Stimulated activated CD8-positive, alpha-beta memory T cell treated with anti-CD3 and anti-CD28 coated beads, Interleukin-15, amount 100 ng/mL, for 4 hours (primary cell): Measurements from ENCODE around the gene LAMC2.
"Not testable (repeated sequence)": the region's sequence is repeated elsewhere in the genome, so short reads cannot be mapped to it uniquely, and the experiment has no call there.

ENCODE experiments used
- DNase-seq, 2 donors: peaks; one replicate each; pipeline ENCODE4 v3.0.0-alpha.2; 2020; ENCODE audit warnings: low read depth in 2 of 2

Gene LAMC2

DNA sequence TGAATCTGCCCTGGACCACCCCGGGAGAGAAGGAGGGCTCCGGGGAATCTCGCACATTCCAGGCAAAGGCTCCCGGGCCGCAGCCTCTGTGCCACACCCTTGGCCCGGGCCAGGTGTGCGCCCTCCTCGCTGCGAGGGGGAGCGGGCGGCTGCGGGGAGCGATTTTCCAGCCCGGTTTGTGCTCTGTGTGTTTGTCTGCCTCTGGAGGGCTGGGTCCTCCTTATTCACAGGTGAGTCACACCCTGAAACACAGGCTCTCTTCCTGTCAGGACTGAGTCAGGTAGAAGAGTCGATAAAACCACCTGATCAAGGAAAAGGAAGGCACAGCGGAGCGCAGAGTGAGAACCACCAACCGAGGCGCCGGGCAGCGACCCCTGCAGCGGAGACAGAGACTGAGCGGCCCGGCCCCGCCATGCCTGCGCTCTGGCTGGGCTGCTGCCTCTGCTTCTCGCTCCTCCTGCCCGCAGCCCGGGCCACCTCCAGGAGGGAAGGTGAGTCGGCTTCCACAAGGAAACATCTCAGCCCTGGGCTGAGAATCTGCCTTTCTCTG is at the start of gene LAMC2:
Gene LAMC2, plus strand, starts transcription at position 324 of the 550 bp plus-strand sequence. Its CDS starts 89 bp downstream, at position 413.
- no peak for DNase-seq

DNA sequence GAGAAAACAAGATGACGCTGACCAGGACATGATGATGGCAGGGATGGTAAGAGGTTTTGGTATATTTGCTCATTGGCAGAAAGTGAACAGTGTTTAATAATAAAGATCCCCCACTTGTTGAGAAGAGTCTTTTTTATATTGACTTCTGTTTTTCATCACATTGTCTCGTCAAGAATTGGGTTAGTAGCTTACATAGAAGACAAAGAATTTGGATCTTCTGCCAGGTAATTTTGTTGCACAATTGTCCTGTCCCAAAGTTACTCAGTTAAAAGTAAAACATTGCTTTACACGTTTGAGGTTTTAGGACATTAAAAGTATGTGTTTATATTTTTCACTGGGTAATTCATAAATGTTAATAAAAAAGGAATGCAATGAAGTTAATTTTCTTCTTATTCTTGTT is 48.3 kb upstream of the LAMC2 start:
- no peak for DNase-seq

DNA sequence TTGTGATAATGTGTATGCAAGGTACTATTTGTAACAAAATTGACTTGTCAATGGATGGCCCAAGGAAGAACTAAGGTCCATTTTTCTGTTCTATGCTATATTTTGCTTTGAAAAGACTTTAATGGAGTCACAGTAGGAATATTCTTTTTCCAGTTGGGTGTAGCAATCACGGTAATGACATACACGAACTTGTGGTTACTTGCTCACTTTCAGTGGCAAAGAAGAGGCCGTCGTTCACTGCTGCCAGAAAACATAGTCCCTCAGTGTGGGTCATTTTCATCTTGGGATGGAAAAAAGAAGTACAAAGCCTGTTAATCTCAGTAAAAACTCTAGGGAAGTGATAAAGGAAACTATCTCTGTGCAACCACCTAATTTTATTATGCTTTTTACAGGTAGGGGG is 47.8 kb upstream of the LAMC2 start:
- DNase-seq, result no peak

DNA sequence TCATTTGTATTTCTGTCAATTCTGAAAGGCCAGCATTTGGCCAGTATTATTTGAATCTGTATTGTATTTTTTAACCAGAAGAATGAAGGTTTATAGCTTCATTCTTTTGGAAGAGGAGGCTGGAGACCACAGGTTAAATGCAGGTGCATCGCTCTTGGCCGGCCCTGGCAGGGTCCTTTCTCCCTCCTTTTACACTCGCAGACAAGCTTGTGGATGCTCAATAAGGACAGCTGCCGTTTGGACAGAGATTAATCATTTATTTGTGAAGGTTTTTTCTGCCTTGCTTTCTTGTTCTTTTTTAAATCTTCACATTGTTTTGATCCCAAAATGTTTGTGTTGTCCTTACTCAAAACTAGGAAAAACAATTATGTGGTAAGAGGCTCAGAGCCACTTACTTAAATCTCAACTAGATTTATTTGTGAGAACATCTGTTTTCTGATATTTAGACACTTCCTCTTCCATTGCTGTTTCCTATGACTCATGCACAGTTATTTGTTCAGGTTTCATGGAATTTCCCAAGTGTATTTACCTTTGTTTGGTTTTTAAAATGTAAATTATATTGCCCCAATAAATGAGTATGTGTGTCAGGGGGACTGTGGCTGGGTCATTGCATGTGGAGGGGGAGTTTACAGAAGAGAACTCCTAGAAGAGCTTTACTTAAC is 46.7 kb upstream of the LAMC2 start:
- no peak for DNase-seq

DNA sequence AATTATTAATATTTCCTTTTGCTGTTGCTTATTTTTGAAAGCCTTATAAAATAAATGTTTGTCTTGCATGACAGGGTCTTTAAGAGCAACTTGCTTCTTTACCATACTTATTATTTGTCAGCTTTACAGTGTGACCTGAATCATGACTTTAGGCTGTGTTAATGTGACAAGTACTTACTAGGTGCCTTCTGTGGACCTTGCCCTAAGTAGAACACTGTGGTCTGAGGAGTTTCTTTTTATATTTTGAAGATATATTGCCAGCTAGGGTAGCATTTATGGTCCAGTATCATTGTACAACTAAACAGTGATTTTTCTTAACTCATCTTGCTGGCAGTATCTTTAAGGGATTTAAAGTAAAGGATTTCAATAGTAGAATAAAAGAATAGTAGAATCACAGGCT is 45.4 kb upstream of the LAMC2 start:
- DNase-seq, result no peak

DNA sequence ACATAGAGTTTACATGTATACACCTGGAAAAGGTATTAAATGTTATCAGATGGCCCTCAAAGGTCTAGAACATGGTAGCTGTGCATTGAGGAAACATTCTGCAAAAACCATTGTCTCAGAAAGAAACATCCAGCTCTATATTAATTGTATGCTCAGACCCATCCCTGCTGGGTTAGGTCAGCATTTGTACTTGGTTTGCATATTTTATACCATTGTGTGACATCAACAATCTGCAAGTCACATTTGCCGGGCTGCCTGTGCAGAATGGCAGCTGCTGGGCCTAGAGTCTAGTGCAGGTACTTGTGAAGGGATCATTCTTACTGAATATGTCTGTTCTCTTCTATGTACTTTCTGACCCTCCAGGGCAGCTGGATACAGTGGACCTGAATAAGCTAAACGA is 43.9 kb upstream of the LAMC2 start:
- DNase-seq, result no peak

DNA sequence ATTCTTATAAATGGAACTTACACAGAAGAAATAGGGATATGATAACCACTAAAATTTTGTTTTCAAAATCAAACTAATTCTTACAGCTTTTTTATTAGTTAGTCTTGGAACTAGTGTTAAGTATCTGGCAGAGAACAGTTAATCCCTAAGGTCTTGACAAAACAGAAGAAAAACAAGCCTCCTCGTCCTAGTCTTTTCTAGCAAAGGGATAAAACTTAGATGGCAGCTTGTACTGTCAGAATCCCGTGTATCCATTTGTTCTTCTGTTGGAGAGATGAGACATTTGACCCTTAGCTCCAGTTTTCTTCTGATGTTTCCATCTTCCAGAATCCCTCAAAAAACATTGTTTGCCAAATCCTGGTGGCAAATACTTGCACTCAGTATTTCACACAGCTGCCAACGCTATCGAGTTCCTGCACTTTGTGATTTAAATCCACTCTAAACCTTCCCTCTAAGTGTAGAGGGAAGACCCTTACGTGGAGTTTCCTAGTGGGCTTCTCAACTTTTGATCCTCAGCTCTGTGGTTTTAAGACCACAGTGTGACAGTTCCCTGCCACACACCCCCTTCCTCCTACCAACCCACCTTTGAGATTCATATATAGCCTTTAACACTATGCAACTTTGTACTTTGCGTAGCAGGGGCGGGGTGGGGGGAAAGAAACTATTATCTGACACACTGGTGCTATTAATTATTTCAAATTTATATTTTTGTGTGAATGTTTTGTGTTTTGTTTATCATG is 42.3 kb upstream of the LAMC2 start:
- DNase-seq, result no peak

DNA sequence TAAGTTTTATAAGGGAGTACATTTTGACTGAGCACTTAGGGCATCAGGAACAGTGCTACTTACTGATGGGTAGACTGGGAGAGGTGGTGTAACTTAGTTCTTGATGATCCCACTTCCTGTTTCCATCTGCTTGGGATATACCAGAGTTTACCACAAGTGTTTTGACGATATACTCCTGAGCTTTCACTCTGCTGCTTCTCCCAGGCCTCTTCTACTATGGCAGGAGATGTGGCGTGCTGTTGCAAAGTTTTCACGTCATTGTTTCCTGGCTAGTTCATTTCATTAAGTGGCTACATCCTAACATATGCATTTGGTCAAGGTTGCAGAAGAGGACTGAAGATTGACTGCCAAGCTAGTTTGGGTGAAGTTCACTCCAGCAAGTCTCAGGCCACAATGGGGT is 41.3 kb upstream of the LAMC2 start:
- DNase-seq, result no peak

DNA sequence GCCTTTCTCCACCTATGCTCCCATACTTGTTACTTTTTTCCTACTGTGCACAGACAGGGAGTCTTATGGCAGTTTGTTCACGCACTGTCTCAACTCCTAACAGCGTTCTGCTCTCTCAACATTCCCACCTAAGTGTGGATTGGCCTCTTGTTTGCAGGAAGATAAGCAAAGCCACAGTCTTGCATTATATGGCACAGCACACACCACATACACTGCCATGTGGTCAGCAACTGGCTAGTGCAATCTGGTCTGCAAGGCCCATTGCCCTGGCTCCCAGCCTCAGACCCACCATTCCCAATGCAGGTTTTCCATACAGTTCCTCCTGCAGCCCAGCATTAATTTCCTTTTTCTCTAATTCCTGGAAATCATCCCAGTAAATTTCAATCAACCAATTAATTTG is 38.3 kb upstream of the LAMC2 start:
- DNase-seq, result no peak

DNA sequence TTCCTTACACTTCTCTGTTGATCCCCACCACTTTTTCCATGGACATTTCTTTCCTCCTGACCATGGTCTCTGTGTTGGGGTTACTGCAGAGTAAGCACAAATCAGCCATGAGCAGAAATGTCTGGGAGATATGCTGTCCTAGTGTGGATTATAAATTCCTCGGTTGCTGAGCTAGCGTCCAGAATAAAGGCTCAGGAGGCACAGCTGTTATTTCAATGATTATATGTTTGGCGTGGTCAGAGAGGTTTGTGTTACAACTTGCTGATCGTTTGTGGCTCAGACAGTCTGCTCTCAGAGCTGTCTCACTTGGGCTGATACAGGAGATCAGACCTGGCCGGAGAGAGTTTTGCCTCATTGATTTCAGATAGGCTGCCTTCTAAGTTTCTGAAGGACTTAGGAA is 37.5 kb upstream of the LAMC2 start:
- no peak for DNase-seq

DNA sequence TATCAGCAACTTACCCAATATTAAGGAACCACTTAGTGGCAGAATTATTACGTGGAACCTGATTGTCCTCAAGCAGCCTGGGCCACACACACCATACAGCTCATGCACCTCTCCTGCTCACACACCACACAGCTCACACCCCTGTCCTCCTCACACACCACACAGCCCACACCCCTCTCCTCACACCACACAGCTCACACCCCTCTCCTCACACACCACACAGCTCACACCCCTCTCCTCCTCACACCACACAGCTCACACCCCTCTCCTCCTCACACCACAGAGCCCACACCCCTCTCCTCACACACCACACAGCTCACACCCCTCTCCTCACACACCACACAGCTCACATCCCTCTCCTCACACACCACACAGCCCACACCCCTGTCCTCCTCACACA is 36.8 kb upstream of the LAMC2 start:
- DNase-seq, result no peak

DNA sequence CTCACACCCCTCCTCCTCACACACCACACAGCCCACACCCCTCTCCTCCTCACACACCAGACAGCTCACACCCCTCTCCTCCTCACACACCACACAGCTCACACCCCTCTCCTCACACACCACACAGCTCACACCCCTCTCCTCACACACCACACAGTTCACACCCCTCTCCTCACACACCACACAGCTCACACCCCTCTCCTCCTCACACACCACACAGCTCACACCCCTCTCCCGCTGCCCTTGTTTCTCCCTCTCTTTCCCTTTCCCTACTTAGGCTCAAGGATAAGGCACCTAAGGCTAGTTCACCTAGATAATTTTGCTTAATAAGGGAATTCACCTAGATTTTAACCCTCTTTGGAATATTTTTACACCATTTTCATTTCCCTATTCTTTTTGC is 36.0 kb upstream of the LAMC2 start:
- not testable (repeated sequence) for DNase-seq

DNA sequence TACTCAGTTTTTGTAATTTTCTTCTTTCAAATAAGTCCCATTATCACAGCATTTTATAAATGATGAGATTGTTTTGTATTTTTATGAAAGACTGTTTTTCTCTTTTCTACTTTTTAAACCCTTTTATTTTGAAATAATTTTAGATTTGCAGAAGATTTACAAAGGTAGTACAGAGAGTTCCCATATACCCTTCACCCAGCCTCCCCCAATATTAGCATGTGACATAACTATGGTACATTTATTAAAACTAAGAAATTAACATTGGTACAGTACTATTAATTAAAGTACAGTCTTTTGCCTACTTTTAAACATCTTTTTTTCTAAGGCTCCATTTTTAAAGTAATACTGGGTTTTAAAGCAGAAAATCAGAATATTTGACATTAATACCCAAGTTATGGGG is 35.6 kb upstream of the LAMC2 start:
- DNase-seq, result no peak

DNA sequence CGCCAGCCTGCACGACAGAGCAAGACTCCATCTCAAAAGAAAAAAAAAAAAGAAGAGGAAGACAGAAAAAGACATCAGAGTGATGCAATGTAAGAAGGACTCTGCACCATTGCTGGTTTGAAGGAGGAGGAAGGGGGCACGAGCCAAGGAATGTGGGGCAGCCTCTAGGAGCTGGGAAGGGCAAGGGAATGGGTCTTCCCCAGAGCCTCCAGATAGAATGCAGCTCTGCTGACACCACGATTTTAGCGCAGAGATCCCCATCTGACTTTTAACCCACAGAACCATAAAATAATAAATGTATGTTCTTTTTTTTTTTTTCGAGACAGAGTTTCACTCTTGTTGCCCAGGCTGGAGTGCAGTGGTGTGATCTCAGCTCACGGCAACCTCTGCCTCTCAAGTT is 33.9 kb upstream of the LAMC2 start:
- no peak for DNase-seq

DNA sequence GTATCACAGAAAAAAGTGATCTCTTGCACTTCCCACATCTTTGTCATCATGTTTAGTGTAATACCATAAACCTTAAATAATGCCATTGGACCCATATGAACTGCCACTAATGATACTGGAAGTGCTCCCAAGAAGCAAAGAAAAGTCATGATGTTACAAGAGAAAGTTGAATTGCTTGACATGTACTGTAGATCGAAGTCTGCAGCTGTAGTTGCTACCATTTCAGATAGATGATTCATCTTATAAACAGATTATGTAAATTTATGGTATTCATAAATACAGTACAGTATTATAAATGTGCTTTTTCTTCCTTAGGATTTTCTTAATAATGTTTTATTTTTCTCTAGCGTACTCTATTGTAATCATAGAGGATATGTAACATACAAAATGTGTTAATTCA is 30.1 kb upstream of the LAMC2 start:
- DNase-seq, result no peak

DNA sequence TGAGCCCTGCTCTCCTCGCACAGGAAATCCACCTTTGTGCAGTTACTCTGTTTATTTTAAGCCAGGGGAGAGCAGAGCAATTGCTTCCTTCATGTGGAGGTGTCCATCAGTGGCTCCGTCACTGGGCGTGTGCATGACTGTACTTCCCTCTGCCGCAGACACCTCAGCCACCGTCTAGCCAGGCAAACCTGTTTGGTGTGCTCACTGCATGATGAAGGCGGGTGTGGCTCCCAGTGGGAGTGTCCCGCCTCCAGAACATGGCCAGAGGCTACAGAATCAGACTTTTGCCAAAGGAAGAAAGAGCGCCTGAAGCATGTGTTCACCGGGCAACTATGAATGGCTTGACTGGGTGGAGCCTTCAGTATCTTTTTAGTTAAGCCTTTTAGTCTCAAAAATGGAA is 26.1 kb upstream of the LAMC2 start:
- no peak for DNase-seq

DNA sequence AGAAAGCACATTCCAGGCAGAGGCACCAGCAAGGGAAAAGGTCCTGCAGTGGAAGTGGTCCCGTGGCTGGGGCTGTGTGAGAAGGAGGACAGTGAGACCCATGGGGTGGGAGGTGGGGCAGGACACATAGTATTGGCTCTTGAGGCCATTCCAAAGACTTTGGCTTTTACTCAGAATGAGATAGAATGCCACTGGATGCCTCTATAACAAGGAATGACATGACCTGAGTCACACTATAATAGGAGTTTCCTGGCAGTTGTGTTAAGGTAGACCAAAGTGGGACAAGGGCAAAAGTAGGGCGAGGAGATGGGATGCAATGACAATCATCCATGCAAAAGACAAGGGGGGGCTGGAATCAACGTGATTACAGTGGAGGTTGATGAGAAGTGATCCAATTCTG is 24.7 kb upstream of the LAMC2 start:
- DNase-seq, result no peak

DNA sequence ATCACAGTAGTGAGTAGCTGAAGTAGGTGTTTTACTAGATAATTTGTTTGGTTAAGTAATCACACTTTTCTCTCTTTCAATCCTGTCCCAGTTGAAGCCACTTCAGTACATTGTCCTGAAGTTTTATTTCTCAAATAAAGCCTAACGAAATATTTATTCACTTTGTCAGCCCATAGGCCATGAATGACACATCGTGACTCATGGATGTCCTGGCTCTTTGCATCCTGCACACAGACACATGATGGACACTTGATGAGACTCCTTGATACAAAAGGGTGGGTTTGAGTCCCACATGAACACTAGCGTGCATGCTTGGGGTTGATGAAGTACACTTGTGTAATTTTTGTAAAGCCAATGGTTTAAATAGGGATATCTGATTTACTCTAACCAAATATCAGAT is 22.7 kb upstream of the LAMC2 start:
- no peak for DNase-seq

DNA sequence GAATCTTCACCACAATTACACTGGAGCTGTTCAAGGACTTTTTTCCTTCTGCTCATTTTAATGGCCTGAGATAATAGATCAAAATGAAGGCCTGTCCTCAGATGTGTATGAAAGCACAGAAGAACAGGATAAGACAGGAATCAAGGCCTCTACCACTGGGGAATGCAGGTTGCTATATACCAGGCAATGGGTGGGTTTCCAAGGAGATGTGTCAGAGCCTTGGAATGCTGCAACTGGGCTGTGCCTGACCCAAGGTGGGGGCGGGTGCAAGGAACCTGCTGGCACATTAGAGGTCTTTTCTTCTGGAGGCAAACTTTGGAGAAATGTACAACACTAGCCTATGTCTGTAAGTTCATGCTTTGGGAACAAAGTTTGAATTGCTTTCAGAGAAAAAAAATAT is 21.7 kb upstream of the LAMC2 start:
- DNase-seq, result no peak

DNA sequence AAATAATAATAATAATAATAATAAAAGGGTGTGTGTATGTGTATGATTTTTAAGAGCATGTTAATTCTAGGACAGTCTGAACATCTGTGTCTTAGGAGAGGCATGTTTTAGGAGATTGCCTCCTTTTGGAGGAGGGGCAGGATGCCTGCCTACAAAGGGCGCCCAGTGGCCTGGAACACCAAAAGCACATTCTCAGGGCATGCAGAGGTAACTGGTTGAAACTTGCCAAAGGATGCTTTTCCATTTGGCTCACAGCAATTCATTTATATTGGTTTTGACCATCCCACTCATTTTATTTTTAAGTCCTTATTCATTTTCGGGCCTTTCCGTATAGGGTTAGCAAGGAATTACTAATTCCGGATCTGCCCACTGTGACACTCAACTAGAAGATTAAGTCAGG is 21.1 kb upstream of the LAMC2 start:
- no peak for DNase-seq

DNA sequence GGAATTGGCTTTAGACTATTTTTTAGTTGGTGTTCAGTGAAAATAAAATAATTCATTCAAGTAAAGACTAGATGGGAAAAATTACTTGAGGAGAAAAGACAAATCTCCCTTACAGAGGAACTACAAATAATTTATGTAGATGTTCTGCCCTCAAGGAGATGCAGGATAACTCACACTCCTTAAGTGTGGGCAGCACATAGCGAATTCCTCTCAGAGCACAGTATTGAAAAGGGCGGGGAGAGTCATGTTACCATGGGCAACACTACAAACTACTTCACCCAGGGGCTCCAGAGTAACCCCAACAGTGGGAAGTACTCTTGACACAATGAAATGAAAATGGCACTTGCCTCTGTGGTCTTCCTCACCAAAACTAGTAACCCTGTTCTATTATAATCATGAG is 20.6 kb upstream of the LAMC2 start:
- no peak for DNase-seq

DNA sequence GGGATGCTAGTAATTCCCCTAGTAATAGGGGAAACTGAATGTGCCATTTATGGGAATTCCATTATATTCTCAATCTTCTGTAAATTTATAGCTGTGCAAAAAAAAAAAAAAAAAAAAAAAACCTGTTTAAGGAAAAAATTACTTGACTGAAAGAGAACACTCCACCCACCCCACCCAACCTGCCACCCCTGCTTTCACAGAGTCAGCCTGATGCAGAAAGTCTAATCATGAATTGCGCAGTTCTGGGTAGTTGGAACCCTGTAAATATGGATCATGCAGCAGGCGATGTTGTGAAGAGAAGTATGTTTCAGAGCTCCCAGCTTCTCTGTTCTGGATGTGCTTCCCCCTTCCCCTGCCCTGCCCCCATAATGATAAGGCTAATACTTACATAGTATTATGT is 19.6 kb upstream of the LAMC2 start:
- no peak for DNase-seq

DNA sequence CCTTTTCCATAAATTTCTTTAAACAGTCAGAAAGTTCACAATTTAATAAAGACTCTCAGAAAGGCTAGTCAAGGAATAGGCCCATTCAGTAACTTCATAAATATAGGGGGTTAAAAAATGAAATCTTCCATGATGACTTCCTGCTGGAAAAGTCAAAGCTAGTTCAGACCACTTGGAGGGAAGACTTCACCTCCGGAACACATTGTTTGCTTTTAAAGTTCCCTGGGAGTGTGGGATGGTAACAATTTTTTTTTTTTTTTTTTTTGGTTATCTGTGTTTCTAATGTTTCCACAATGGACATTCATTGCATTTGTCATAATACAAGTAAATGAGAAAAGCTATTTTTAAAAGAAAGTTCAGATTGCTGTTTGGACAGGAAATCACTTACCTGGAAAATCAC is 18.4 kb upstream of the LAMC2 start:
- no peak for DNase-seq

DNA sequence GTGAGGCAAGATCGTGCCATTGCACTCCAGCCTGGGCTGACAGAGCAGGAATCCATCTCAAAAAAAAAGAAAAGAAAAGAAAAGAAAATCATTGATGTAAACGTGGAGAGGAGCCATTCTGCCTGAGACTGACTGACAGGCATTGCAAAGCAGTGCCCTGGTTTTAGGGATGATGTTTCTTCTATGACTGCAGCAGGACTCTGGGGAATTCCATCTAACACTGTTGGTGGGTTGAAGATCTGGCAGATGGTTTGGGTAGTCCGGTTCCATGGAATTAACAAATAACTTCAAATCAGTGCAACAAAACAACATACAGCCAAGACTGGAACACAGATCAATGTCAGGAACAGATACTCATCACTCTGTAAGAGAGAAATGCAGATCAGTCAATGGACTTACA is 17.8 kb upstream of the LAMC2 start:
- no peak for DNase-seq
